ENCODE measurements around the gene ABCC5. TPM values are rescaled to one million over a fixed set of nuclear protein-coding genes. Genes with fewer than 3 reads are reported as not detected.
A peak's percentile ranks its signal among the peaks of the same experiment; 100 is the strongest.
"Not testable (repeated sequence)": the region's sequence is repeated elsewhere in the genome, so short reads cannot be mapped to it uniquely, and the experiment has no call there.

The ABCC5 gene
- total and polyA plus RNA-seq, 5 experiments from 2014 or later, result 10.9 to 43.7 (median 12.8) TPM

DNA sequence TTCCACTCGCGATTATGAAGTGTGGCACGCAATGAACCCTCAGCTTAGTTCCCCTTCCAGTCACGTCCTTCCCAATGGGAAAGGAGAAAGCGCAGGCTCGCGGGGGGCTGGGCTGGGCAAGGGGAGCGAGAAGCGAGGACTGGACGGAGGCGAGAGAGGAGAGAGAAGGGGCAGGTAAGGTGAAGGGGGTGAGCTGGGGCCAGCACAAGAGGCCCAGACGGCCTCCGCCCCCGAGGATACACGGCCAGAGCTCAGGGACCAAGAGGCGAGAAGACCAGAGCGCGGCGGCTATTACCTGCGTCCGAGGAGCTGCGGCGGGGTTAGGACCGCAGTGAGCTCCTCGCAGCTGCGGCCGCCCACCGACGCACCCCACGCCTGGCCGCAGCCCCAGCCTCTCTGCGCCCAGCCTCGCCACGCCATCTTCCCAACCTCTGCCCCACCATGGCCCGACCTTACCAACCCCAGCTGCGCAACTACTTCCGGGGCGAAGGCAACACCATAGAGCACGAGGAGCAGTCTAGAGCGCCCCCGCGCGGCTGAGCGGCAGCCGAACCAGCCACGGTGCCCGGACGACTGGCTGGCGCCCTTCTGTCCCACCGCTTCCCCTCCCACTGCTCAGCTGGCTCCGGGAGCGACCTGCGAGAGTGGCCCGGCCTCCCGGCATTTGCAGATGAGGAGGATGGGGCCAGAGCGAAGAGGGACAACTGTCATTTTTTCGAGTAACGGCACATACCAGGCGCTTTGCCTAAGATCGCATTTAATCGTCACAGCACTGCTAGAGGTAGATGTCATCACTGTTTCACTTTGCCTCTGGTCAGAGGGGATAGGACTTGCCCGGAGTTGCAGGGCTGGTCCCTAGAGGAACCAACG is 133.0 kb downstream of the ABCC5 start, which contains the start of gene PARL:
PARL (minus strand) TSS at position 454 of the 870 bp plus-strand sequence; CDS start at position 420, 34 bp downstream.
- DNase-seq, result peak; percentile 89 to 98 (median 95)
- peak; percentile 99 to 100 for ATAC-seq
- peak within 1 kb of the TSS; percentile 89 to 96 (median 93) for H3K27ac Mint-ChIP-seq
- peaks cover 0 to 1% (median 0%) of the 10 kb centered on the region in 5 donors for H3K27me3 Mint-ChIP-seq
- POLR2A ChIA-PET, result interaction anchor here (0.6 to 1.7 kb wide), 7 partner anchors 11 to 345 kb away, joined by 3 to 9 read pairs (median 6); partner anchors contain the start of genes ABCC5, KLHL24, MAP6D1 and VWA5B2
- no peaks in the 10 kb centered on the region for H3K9me3 Mint-ChIP-seq
- peaks cover 0 to 6% (median 2%) of the 10 kb centered on the region in 3 donors for H3K36me3 Mint-ChIP-seq
- peaks cover 23 to 47% (median 37%) of the 10 kb centered on the region in 4 donors for H3K4me1 Mint-ChIP-seq
- H3K4me3 Mint-ChIP-seq, result peak within 1 kb of the TSS; percentile 91 to 97 (median 94)

- POLR2A ChIA-PET, result interaction anchor here (0.8 to 1.7 kb wide), 5 partner anchors 12 to 346 kb away, joined by 3 to 9 read pairs (median 6); partner anchors contain the start of genes KLHL24, MAP6D1 and VWA5B2
- H3K4me3 Mint-ChIP-seq, result peak overlapping the region; percentile 91 to 97 (median 94)
- no peaks in the 10 kb centered on the region for H3K9me3 Mint-ChIP-seq
- H3K36me3 Mint-ChIP-seq, result peaks cover 0 to 9% (median 3%) of the 10 kb centered on the region in 3 donors
- H3K4me1 Mint-ChIP-seq, result peaks cover 24 to 50% (median 40%) of the 10 kb centered on the region in 4 donors
- peak overlapping the region; percentile 89 to 96 (median 93) for H3K27ac Mint-ChIP-seq
- ATAC-seq, result no peak
- peaks cover 0 to 1% (median 0%) of the 10 kb centered on the region in 5 donors for H3K27me3 Mint-ChIP-seq
- peak in 1 of 10 donors; percentile 5 for DNase-seq
These were observed 133.6 kb downstream of the ABCC5 start for GRCh38 chr3:183884097-183884426.

GRCh38 chr3:183883291-183884096 is 134.2 kb downstream of the ABCC5 start:
- peaks cover 29 to 56% (median 46%) of the 10 kb centered on the region in 4 donors for H3K4me1 Mint-ChIP-seq
- peak overlapping the region; percentile 4 to 96 (median 93) for H3K27ac Mint-ChIP-seq
- DNase-seq (no peak), ATAC-seq (no peak)
- POLR2A ChIA-PET, result interaction anchor here (1.6 to 1.7 kb wide), 2 partner anchors 59 to 68 kb away, joined by 6 to 9 read pairs; partner anchors contain the start of gene MAP6D1
- peaks cover 0 to 12% (median 6%) of the 10 kb centered on the region in 3 donors for H3K36me3 Mint-ChIP-seq
- H3K27me3 Mint-ChIP-seq, result peaks cover 0 to 1% (median 0%) of the 10 kb centered on the region in 5 donors
- H3K9me3 Mint-ChIP-seq, result no peaks in the 10 kb centered on the region
- H3K4me3 Mint-ChIP-seq, result peak overlapping the region; percentile 91 to 97 (median 94)

DNA sequence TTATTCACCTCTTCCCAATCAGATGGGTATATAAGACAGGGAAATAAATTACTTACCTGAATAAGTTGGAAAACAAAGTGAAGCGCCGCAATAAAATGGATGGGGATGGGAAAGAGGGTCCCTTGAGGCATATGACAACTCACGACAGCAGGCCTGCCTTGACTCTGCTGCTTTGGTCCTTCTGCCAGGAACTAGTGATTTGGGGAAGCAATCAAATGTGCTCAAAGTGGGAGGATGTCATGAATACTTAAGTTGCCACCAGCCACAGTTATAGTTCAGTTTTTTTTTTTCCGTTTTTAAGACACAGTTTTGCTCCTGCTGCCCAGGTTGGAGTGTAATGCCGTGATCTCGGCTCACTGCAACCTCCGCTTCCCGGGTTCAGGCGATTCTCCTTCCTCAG is 137.6 kb downstream of the ABCC5 start:
- no peak for DNase-seq
- Mint-ChIP-seq H3K36me3 (peaks cover 4 to 32% (median 11%) of the 10 kb centered on the region in 3 donors), H3K9me3 (no peaks in the 10 kb centered on the region), H3K27me3 (no peaks in the 10 kb centered on the region), H3K4me1 (peaks cover 30 to 73% (median 60%) of the 10 kb centered on the region in 4 donors), H3K27ac (peak overlapping the region in 1 of 10 donors; percentile 67), H3K4me3 (no peak overlapping the region)
- POLR2A ChIA-PET, result no interaction called here
- ATAC-seq, result no peak

DNA sequence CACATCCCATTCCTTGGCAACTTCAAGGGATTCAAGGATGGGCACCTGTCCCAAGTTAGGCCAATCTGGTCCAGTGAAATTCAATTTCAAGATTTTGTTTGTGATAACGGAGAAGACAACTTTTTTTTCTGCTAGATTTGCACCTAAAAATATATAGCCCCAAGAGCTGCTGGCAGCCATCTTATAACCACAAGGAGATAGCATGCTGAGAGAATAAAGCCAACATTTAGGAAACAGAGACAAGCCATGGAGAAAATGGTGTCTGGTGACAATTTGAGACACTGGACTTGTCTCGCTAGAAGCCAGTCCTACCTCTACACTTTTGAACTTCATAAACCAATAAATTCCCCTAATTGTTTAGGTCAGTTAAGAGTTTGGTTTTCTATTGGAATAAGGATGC is 138.4 kb downstream of the ABCC5 start:
- no peaks in the 10 kb centered on the region for H3K9me3 Mint-ChIP-seq
- DNase-seq (no peak), ATAC-seq (no peak)
- POLR2A ChIA-PET, result no interaction called here
- H3K4me1 Mint-ChIP-seq, result peaks cover 26 to 74% (median 55%) of the 10 kb centered on the region in 4 donors
- H3K4me3 Mint-ChIP-seq, result no peak overlapping the region
- H3K27ac Mint-ChIP-seq, result peak overlapping the region in 1 of 10 donors; percentile 16
- H3K27me3 Mint-ChIP-seq, result no peaks in the 10 kb centered on the region
- peaks cover 4 to 32% (median 11%) of the 10 kb centered on the region in 3 donors for H3K36me3 Mint-ChIP-seq

- Mint-ChIP-seq H3K27me3 (no peaks in the 10 kb centered on the region), H3K4me3 (no peak overlapping the region), H3K36me3 (peaks cover 4 to 32% (median 11%) of the 10 kb centered on the region in 3 donors), H3K4me1 (peaks cover 17 to 69% (median 52%) of the 10 kb centered on the region in 4 donors), H3K27ac (peak overlapping the region in 3 of 10 donors; percentile 17 to 63 (median 43)), H3K9me3 (no peaks in the 10 kb centered on the region)
- DNase-seq (no peak), ATAC-seq (no peak)
- POLR2A ChIA-PET, result no interaction called here
These were observed 139.6 kb downstream of the ABCC5 start for GRCh38 chr3:183878071-183878470.

DNA sequence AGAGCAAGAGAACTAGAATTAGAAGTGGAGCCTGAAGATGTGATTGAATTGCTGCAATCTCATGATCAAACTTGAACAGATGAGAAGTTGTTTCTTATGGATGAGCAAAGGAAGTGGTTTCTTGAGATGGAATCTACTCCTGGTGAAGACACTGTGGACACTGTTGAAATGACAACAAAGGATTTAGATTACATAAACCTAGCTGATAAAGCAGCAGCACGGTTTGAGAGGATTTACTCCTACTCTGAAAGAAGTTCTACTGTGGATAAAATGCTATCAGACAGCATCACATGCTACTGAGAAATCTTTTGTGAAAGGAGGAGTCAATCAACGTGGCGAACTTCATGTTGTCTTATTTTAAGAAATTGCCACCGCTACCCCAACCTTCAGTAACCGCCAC is 140.5 kb downstream of the ABCC5 start:
- H3K4me3 Mint-ChIP-seq, ATAC-seq, DNase-seq, POLR2A ChIA-PET, H3K27me3 Mint-ChIP-seq, H3K9me3 Mint-ChIP-seq: not testable (repeated sequence)
- Mint-ChIP-seq H3K4me1 (peaks cover 22 to 69% (median 54%) of the 10 kb centered on the region in 4 donors), H3K36me3 (peaks cover 4 to 39% (median 11%) of the 10 kb centered on the region in 3 donors), H3K27ac (peak overlapping the region in 2 of 10 donors; percentile 62 to 66)

DNA sequence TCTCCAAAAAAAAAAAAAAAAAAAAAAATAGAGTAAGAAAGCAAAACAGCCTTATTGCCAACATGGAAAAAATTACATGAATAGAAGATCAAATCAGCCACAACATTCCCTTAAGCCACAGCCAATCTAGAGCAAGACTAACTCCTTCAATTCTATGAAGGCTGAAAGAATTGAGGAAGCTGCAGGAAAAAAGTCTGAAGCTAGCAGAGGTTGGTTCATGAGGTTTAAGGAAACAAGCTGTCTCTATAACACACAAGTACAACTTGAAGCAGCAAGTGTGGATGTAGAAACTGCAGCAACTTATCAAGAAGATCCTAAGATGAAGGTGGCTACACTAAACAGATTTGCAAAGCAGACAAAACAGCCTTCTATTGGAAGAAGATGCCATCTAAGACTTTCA is 142.3 kb downstream of the ABCC5 start:
- POLR2A ChIA-PET, result no interaction called here
- H3K4me3 Mint-ChIP-seq, result no peak overlapping the region
- H3K9me3 Mint-ChIP-seq, result no peaks in the 10 kb centered on the region
- peak overlapping the region in 1 of 10 donors; percentile 54 for H3K27ac Mint-ChIP-seq
- peaks cover 4 to 38% (median 11%) of the 10 kb centered on the region in 3 donors for H3K36me3 Mint-ChIP-seq
- H3K4me1 Mint-ChIP-seq, result peaks cover 32 to 74% (median 63%) of the 10 kb centered on the region in 4 donors
- ATAC-seq (no peak), DNase-seq (no peak)
- no peaks in the 10 kb centered on the region for H3K27me3 Mint-ChIP-seq

- POLR2A ChIA-PET, result no interaction called here
- H3K4me3 Mint-ChIP-seq, result no peak overlapping the region
- ATAC-seq, result no peak
- peak overlapping the region in 1 of 10 donors; percentile 24 for H3K27ac Mint-ChIP-seq
- H3K27me3 Mint-ChIP-seq, result no peaks in the 10 kb centered on the region
- no peaks in the 10 kb centered on the region for H3K9me3 Mint-ChIP-seq
- H3K36me3 Mint-ChIP-seq, result peaks cover 4 to 30% (median 7%) of the 10 kb centered on the region in 3 donors
- DNase-seq, result no peak
- H3K4me1 Mint-ChIP-seq, result peaks cover 32 to 68% (median 62%) of the 10 kb centered on the region in 4 donors
These were observed 143.8 kb downstream of the ABCC5 start for GRCh38 chr3:183873914-183874313.

- H3K27ac Mint-ChIP-seq, result peak overlapping the region in 3 of 10 donors; percentile 1 to 60 (median 42)
- H3K9me3 Mint-ChIP-seq, result no peaks in the 10 kb centered on the region
- POLR2A ChIA-PET, result no interaction called here
- DNase-seq (no peak), ATAC-seq (no peak)
- no peaks in the 10 kb centered on the region for H3K27me3 Mint-ChIP-seq
- H3K4me3 Mint-ChIP-seq, result peak overlapping the region in 1 of 10 donors; percentile 5
- peaks cover under 1 to 35% (median 4%) of the 10 kb centered on the region in 3 donors for H3K36me3 Mint-ChIP-seq
- H3K4me1 Mint-ChIP-seq, result peaks cover 30 to 51% (median 45%) of the 10 kb centered on the region in 4 donors
These were observed 146.1 kb downstream of the ABCC5 start for GRCh38 chr3:183871541-183871940.

- Mint-ChIP-seq H3K36me3 (peaks cover 0 to 40% (median 5%) of the 10 kb centered on the region in 3 donors), H3K9me3 (no peaks in the 10 kb centered on the region), H3K4me1 (peaks cover 30 to 46% (median 43%) of the 10 kb centered on the region in 4 donors), H3K4me3 (peak overlapping the region in 5 of 10 donors; percentile 0 to 42 (median 16)), H3K27me3 (no peaks in the 10 kb centered on the region), H3K27ac (peak overlapping the region; percentile 1 to 67 (median 5))
- DNase-seq (peak in 4 of 10 donors; percentile 21 to 67 (median 40)), ATAC-seq (peak; percentile 56 to 98)
- POLR2A ChIA-PET, result no interaction called here
These were observed 147.1 kb downstream of the ABCC5 start for GRCh38 chr3:183870563-183870962.

Data from naive thymus-derived CD8-positive, alpha-beta T cell (primary cell).